GM12872 (cell line): Measurements from ENCODE around the gene SOBP.

ENCODE experiments used
- CTCF ChIP-seq: IDR thresholded peaks from 3 replicates; pipeline ENCODE4 v1.5.1; 2011; ENCODE audit warnings: low read depth, mild to moderate bottlenecking, low read length, moderate library complexity; ENCODE audit not compliant: insufficient read depth

The SOBP gene

GRCh38 chr6:107524626-107525025, 34.7 kb downstream of the SOBP start:
- no peak for TF ChIP-seq CTCF

GRCh38 chr6:107531868-107532267, 42.0 kb downstream of the SOBP start:
- TF ChIP-seq CTCF, result no peak

- TF ChIP-seq CTCF, result no peak
Observed at GRCh38 chr6:107532706-107533105, 42.8 kb downstream of the SOBP start.

- no peak for TF ChIP-seq CTCF
Observed at GRCh38 chr6:107533415-107534059, 43.6 kb downstream of the SOBP start.

- TF ChIP-seq CTCF, result no peak
Observed at GRCh38 chr6:107534571-107535141, 44.7 kb downstream of the SOBP start.

GRCh38 chr6:107535626-107536025, 45.7 kb downstream of the SOBP start:
- TF ChIP-seq CTCF, result no peak

- TF ChIP-seq CTCF, result no peak
Observed at GRCh38 chr6:107536180-107536961, 46.5 kb downstream of the SOBP start.
